ENCODE measurements around the gene TBATA. TPM values are rescaled to one million over a fixed set of nuclear protein-coding genes. Genes with fewer than 3 reads are reported as not detected.

Gene TBATA
- total RNA-seq, 4 donors from 2014 or later, result not detected

DNA sequence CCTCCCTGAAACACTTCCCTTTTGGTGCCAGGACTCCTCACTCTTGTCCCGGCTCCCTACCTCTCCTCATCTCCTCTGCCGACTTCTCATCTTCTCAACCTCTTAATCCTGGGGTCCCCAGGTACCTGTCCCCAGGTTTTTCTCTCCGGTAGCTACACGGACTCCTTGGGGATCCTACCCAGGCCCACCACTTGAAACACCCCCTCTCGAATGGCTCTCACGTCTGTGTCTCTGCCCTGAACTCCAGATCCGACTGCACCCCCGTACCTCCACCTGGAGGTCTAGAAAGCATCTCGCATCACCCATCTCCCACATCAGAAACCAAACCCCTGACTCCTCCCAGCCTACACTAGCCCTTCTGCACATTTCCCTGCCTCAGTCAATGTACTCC is 4.8 kb downstream of the TBATA start:
- Histone ChIP-seq H3K4me1 (no peaks in the 10 kb centered on the region), H3K36me3 (no peaks in the 10 kb centered on the region), H3K4me3 (no peak overlapping the region), H3K27ac (no peak overlapping the region), H3K27me3 (no peaks in the 10 kb centered on the region), H3K9me3 (no peaks in the 10 kb centered on the region)
- TF ChIP-seq, protein P1, sequence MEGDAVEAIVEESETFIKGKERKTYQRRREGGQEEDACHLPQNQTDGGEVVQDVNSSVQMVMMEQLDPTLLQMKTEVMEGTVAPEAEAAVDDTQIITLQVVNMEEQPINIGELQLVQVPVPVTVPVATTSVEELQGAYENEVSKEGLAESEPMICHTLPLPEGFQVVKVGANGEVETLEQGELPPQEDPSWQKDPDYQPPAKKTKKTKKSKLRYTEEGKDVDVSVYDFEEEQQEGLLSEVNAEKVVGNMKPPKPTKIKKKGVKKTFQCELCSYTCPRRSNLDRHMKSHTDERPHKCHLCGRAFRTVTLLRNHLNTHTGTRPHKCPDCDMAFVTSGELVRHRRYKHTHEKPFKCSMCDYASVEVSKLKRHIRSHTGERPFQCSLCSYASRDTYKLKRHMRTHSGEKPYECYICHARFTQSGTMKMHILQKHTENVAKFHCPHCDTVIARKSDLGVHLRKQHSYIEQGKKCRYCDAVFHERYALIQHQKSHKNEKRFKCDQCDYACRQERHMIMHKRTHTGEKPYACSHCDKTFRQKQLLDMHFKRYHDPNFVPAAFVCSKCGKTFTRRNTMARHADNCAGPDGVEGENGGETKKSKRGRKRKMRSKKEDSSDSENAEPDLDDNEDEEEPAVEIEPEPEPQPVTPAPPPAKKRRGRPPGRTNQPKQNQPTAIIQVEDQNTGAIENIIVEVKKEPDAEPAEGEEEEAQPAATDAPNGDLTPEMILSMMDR (IDR thresholded peaks at IDR 0.05), result no peak
- no peak for TF ChIP-seq POLR2A (IDR thresholded peaks at IDR 0.05)
- DNase-seq, result no peak
- intact Hi-C loops (cut with DNase I; ENCODE audit: low total_unique reads), result no loop called here

DNA sequence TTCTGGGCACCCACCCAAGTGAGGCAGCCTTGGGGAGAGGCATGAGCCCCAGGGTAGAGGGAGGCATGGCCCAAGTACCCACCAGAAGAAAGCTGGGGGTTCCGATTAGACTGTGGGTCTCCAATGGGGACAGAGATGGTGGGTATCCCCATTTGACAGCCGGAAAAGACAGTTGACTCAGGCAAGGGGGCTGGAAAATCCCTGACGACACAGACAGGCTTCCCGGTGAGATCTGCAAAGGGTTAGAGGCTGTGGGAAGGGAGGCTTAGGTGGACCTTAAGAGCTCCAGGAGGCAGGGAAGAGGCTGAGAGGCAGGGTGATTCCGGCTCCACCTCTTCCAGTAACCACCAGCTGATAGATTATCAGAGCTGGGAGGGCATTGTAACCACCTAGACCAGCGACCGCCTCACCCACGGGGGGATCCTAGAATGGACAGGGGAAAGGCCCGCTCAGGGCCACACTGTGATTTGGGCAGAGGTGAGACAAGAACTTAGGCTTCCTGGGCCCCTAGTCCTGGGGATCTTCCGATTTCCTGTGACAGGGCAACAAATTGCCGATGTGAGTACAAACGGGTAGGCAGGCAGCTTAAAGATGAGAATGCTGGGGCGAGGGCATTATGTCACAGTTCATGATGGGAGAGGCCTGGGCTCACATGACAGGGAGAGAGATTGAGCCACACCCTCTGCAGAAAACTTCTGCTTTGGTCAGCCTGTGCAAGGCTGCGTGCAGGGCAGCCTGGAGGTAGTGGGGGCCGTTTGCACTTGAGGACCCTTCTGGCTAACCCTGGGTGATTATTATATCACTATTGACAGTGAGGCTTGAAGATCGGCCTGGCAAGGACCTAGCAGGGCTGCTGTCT is 5.4 kb downstream of the TBATA start:
- no peak for TF ChIP-seq POLR2A (IDR thresholded peaks at IDR 0.05)
- TF ChIP-seq, protein P1 (IDR thresholded peaks at IDR 0.05), result no peak
- no peak for DNase-seq
- no peak overlapping the region for H3K4me3 ChIP-seq

DNA sequence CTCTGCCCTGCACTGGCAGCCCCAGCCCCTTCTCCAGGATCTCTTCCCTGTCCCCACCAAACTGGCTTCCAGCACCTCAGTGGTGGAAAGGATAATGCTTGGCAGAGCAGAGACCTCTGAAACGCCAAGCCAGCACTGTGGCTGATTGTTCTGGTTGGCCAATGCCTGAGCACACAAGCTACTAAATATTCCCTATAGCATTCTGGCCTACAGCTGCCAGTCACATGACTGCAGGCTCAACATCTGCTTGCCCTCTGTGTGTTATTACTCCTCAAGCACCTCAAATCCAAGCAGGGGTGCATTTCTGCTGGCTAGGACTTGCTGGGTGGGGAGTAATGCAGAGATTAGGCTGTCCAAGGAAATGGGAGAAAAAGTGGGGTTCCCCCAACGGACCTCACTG is 6.1 kb downstream of the TBATA start:
- Histone ChIP-seq H3K4me1 (no peaks in the 10 kb centered on the region), H3K36me3 (no peaks in the 10 kb centered on the region), H3K4me3 (no peak overlapping the region), H3K27me3 (no peaks in the 10 kb centered on the region), H3K9me3 (no peaks in the 10 kb centered on the region), H3K27ac (no peak overlapping the region)
- intact Hi-C loops (cut with DNase I; ENCODE audit: low total_unique reads), result no loop called here
- DNase-seq, result no peak
- no peak for TF ChIP-seq POLR2A (IDR thresholded peaks at IDR 0.05)
- TF ChIP-seq, protein P1 (IDR thresholded peaks at IDR 0.05), result no peak

More for the DNA sequence above, 5.4 kb downstream of the TBATA start:
- no peaks in the 10 kb centered on the region for H3K4me1 ChIP-seq
- no peaks in the 10 kb centered on the region for H3K36me3 ChIP-seq
- no peaks in the 10 kb centered on the region for H3K27me3 ChIP-seq
- intact Hi-C loops (cut with DNase I; ENCODE audit: low total_unique reads), result no loop called here
- H3K27ac ChIP-seq, result no peak overlapping the region
- no peaks in the 10 kb centered on the region for H3K9me3 ChIP-seq

DNA sequence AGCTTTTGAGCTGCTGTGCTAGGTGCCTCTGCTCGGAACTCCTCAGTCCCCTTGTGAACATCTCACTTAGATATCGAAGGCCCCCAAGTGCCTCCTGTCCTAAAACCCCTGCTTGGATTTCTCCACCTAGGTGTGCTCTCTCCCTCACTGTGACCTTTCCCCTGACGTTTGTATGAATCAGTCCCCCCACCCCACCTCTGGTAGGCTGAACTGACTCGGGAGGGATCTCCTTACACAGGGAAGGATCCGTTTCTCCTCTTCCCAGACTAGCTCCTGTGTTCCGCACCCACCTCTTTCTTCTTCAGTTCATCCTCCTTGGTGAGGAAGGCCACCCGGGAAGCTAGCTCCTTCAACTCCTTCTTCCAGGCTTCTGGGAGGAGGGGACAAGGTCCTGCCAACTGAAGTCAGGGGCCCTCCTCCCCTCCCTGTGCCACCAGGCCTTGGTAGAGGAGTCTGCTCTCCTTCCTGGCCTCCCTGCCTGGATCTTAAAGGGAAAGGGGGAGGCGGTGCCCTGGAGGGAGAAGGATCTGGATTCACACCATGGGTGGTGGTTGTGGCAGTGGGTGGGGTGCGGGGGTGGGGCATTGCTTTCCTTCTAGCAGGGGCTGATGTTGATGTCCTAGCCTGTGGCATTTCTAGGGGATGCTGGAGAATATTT is 6.8 kb downstream of the TBATA start:
- intact Hi-C loops (cut with DNase I; ENCODE audit: low total_unique reads), result no loop called here
- Histone ChIP-seq H3K27me3 (no peaks in the 10 kb centered on the region), H3K4me1 (no peaks in the 10 kb centered on the region), H3K4me3 (no peak overlapping the region), H3K36me3 (no peaks in the 10 kb centered on the region), H3K27ac (no peak overlapping the region), H3K9me3 (no peaks in the 10 kb centered on the region)
- no peak for DNase-seq
- no peak for TF ChIP-seq POLR2A (IDR thresholded peaks at IDR 0.05)
- TF ChIP-seq, protein P1 (IDR thresholded peaks at IDR 0.05), result no peak

Data from uterus (tissue), 4 donors.